Inflammatory macrophage (primary cell): Measurements from ENCODE around the gene SMYD2.

ENCODE experiments used
- DNase-seq, 2 donors: peaks; one replicate each; pipeline ENCODE4 v3.0.0-alpha.2; 2020 to 2022

SMYD2 gene

GRCh38 chr1:214303141-214303930 is 22.4 kb downstream of the SMYD2 start:
- peak in 1 of 2 donors; percentile 51 for DNase-seq

- DNase-seq, result no peak
Observed at GRCh38 chr1:214305164-214305751, 24.3 kb downstream of the SMYD2 start.

DNA sequence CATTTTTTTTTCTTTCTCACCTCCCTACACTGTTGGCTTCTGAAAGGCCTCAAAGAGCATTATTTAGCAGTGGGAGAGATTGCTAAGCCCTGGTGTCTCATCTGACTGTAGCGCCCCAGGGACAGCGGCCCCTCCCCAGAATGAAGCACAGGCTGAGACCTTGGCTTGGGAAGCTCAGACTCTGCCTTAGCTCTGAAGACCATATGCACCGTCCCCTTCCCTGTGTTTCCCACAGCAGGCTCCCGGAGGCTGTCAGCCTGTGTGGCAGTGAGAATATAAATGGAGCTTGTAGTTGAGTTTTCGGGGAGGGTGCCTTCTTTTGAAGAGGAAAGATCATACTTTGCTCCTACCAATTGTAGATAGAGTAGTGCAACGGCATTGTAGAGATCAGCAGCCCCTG is 25.3 kb downstream of the SMYD2 start:
- DNase-seq, result no peak

- DNase-seq, result peak; percentile 27 to 40
Observed at GRCh38 chr1:214310010-214310409, 29.1 kb downstream of the SMYD2 start.

DNA sequence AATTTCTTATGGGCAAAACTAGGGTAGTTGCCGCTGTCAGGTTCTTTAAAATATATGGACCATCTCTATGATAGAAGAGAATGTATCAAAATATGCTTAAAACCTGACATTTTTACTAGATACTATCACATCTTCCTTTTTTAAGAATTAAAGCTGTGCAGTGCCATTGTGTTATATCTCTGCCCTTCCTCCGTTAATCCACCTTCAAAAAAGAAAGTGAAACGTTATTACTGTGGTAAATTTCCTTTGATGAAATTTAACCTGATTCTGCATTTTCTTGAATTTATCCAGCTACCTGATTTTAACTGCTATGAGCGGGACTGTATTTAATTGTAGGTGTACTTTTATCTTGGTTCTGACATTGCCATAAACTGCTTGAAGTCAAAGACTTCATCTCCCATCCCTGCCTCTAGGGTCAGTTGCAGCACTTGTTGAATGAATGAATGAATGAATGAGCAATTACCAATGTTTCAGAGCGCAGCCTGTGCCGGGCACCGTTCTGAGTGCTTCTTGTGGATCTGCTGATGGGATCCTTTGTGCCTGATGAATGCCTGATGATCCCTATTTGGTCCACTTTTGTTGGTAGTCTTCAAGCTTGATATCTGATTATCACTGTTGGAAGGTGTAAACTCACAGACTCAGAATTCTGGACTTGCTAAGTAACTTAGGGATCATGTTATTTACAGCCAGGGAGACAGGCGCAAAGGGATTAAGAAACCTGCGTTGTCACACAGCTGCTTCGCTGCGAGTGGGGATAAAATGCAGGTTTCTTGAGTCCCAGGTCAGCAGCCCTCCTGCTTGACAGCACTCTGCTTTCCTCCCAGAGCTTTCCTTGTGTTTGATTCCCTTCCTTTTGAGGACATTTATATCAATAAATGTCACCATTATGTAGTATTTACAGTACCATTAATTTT is 30.1 kb downstream of the SMYD2 start:
- no peak for DNase-seq

GRCh38 chr1:214312530-214313051 is 31.6 kb downstream of the SMYD2 start:
- DNase-seq, result no peak

- DNase-seq, result no peak
Observed at GRCh38 chr1:214314178-214314843, 33.4 kb downstream of the SMYD2 start.

- no peak for DNase-seq
Observed at GRCh38 chr1:214316593-214316992, 35.6 kb downstream of the SMYD2 start.

- DNase-seq, result no peak
Observed at GRCh38 chr1:214317300-214317699, 36.3 kb downstream of the SMYD2 start.

GRCh38 chr1:214317734-214318133 is 36.8 kb downstream of the SMYD2 start:
- no peak for DNase-seq

GRCh38 chr1:214318356-214318755 is 37.4 kb downstream of the SMYD2 start:
- no peak for DNase-seq

DNA sequence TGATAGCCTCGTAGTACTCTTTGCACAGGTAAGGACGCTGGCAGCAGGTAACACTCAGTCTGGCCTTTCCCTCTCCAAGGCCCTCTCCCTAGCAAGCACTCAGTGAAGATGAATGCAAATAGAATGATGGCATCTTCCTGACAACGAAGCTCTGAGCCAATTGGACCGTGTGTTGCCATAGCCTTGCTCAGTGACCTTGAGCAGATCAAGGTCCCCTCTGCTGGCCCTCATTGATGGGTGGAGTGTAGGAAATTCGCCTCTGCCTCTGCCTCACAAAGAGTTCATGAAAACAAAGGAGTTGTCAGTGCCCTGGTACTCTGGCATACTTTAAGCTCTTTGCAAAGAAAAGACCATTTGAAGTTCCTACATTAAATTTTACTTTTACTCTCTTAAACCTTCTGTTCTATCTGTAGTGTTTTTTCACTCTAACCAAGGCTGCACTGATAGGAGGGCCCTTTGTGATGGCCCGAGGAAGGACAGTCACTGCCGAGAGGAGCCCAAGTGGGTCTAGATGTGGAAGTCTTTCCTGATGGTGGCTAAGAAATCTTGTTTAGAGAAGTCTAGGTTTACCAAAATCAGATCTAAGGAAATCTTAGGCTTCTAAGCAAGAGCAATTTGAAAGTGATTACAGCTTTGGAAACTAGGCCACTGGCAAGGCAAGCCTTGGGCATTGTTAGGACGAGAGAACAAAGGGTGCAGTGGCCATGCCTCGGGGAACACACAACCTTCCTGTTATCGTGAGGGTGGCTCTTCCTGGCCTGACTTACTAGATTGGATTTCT is 38.2 kb downstream of the SMYD2 start:
- no peak for DNase-seq

GRCh38 chr1:214319938-214320337 is 39.0 kb downstream of the SMYD2 start:
- peak; percentile 25 to 65 for DNase-seq

DNA sequence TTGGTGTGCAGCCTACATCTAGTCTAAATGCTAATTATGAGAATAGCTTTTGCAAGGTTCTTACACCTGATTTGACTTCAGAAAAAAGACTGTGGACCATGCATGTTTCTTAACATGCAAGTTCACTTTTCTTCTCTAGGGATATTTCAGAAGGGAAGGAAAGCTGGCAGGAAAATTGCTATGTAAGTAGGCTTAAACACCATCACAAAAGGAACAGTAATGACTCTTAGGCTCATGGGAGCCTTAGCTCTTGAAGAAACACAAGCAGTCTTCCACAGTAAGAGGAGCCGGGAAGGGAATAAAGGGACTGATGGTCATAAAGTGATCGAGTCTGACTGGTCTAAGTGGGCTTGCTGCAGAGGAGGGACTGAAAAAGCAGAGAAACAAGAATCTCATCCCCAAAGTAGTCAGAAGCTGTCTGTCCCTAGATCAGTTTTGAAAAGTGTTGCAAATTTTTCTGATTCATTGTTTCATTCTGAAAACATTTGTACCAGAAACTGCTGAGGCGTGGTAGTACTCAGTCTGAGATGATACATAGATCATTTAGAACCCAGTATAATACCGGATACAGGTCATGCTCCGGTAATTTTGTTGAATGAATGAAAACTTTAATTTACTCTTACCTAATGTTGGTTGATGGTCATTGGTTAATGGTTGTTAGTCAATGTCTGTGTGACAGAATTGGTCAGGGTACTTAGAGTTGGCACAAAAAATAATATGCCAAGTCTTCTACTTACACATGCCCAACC is 40.9 kb downstream of the SMYD2 start:
- DNase-seq, result no peak

DNA sequence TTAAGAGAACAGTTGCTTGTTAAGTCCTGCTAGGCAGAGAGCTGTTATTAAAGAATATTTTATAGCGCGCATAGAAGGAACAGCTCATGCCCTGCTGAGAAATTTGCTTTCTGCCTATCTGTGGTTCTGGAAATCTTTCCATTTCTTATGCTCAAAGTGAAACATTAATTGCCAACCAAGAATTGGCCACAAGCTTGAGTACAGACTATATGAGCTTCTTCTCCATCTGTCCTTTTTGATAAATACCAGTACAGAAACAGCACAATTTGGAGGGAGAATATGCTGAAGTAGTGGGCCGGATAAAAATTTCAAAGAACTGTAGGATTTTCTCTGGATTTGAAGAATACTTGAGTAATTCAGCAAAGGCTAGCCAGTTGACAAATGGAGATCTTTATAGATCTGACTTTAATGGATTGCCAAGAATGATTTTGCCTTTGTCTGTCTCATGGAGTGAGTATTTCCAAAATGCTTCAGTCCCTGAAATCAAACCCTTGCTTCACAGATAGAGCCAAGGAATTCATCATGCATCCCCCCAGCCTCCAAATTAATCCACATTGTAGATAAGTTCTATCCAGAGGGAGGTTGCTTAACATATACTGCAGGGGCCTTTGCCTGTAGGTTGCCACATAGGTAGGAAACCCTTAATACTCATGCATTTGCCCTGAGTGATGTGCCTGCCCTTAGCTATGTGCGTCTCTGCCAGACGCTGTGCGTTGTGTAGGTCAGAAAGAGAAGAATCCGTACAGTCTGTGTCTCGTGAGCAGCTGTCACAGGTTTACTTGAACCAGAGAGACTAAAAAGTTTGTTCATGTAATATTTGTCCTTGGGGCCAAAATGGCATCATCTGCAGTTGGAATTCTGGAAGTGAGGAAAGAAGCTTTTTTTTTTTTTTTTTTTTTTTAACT is 44.2 kb downstream of the SMYD2 start:
- no peak for DNase-seq

DNA sequence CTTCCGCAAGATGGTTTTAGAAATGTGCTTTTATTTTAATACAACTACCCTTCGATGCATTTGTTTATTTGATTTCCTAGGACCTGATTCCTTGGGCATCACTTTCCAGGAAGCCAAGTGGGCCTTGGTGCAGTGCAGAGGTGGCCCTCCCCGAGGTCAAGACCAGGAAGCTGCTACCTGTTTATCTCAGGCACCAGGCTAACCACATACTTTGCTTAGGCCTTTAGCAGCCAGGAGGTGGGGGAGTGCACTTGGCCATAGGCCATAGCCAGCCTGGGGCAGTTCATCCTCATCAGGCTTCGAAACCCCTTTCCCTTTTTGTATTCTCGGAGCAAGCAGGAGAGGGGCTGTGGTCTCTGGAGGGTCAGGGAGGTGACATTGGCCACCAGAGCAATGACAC is 45.4 kb downstream of the SMYD2 start:
- no peak for DNase-seq

- no peak for DNase-seq
Observed at GRCh38 chr1:214327514-214327913, 46.6 kb downstream of the SMYD2 start.

GRCh38 chr1:214328770-214329469 is 48.0 kb downstream of the SMYD2 start:
- DNase-seq, result peak; percentile 76 to 78
